Choroid plexus epithelial cell (primary cell): ENCODE data around the gene HAVCR2.

Experiments
- DNase-seq: peaks from one replicate; pipeline ENCODE4 v3.0.0-alpha.2; 2010; ENCODE audit warnings: low read depth
- H3K4me3 ChIP-seq: 2 replicates; pipeline ENCODE4 v1.5.1; 2011; ENCODE audit warnings: low read depth, mild to moderate bottlenecking, control low read depth, low read length, moderate library complexity
- TF ChIP-seq, protein P1 (sequence below): conservative IDR thresholded peaks from 2 replicates; pipeline ENCODE4 v1.5.1; 2011; ENCODE audit warnings: low read depth, mild to moderate bottlenecking, control low read depth, inconsistent platforms, low read length, moderate library complexity

Gene HAVCR2

GRCh38 chr5:157045601-157046000, 63.2 kb downstream of the HAVCR2 start:
- TF ChIP-seq, protein P1, sequence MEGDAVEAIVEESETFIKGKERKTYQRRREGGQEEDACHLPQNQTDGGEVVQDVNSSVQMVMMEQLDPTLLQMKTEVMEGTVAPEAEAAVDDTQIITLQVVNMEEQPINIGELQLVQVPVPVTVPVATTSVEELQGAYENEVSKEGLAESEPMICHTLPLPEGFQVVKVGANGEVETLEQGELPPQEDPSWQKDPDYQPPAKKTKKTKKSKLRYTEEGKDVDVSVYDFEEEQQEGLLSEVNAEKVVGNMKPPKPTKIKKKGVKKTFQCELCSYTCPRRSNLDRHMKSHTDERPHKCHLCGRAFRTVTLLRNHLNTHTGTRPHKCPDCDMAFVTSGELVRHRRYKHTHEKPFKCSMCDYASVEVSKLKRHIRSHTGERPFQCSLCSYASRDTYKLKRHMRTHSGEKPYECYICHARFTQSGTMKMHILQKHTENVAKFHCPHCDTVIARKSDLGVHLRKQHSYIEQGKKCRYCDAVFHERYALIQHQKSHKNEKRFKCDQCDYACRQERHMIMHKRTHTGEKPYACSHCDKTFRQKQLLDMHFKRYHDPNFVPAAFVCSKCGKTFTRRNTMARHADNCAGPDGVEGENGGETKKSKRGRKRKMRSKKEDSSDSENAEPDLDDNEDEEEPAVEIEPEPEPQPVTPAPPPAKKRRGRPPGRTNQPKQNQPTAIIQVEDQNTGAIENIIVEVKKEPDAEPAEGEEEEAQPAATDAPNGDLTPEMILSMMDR = no peak
- no peak overlapping the region for H3K4me3 ChIP-seq
- no peak for DNase-seq

GRCh38 chr5:157038568-157039187, 70.2 kb downstream of the HAVCR2 start:
- TF ChIP-seq, protein P1 = no peak
- H3K4me3 ChIP-seq = no peak overlapping the region
- DNase-seq = no peak
